Posterior vena cava (tissue), 2 donors: ENCODE data around the gene DCP2. TPM values are rescaled to one million over a fixed set of nuclear protein-coding genes. Genes with fewer than 3 reads are reported as not detected.

Experiments used
- DNase-seq: peaks from one replicate; pipeline ENCODE4 v3.0.0-alpha.2; 2020; ENCODE audit warnings: low spot score
- intact Hi-C, 2 donors: fragments of 100-400 bp; cut with DNase I; formaldehyde crosslinking; loops; one replicate each; pipeline versions ENCODE4 v1.14.1 to v1.14.2; 2022 to 2023
- total RNA-seq, 2 donors: library from RNA; stranded (reverse); fragmentation: NEBNext Ultra II Directional; extraction: Animal tissue kit (Norgen Biotek cat#: 25700); gene quantifications; one replicate each; pipeline ENCODE4 v1.2.1, GENCODE V29; 2021
- donor health status: DM: yes; HTN: yes; CAD: no.
- donor health status: DM: yes; HTN: yes; CAD: no.

The DCP2 gene
- total RNA-seq, 2 donors from 2014 or later, result 31.7 to 32.2 TPM

- no peak for DNase-seq
- intact Hi-C loops, result no loop called here
Observed at GRCh38 chr5:113038714-113039113, 62.1 kb downstream of the DCP2 start.

GRCh38 chr5:113039229-113039933 lies 62.8 kb downstream of the DCP2 start:
- intact Hi-C loops, result no loop called here
- no peak for DNase-seq

GRCh38 chr5:113039934-113040285 lies 63.3 kb downstream of the DCP2 start:
- DNase-seq, result no peak
- intact Hi-C loops, result no loop called here

- DNase-seq, result no peak
- intact Hi-C loops, result no loop called here
Observed at GRCh38 chr5:113040672-113041260, 64.2 kb downstream of the DCP2 start.

- intact Hi-C loops, result no loop called here
- no peak for DNase-seq
Observed at GRCh38 chr5:113042491-113043243, 66.1 kb downstream of the DCP2 start.

- no peak for DNase-seq
Observed at GRCh38 chr5:113043491-113043931, 66.9 kb downstream of the DCP2 start.

GRCh38 chr5:113044776-113045465 lies 68.3 kb downstream of the DCP2 start:
- intact Hi-C loops, result no loop called here
- no peak for DNase-seq

More at GRCh38 chr5:113043491-113043931, 66.9 kb downstream of the DCP2 start:
- intact Hi-C loops, result no loop called here

- intact Hi-C loops, result no loop called here
- DNase-seq, result no peak
Observed at GRCh38 chr5:113047234-113047633, 70.6 kb downstream of the DCP2 start.

- intact Hi-C loops, result no loop called here
- DNase-seq, result no peak
Observed at GRCh38 chr5:113047733-113048652, 71.4 kb downstream of the DCP2 start.

GRCh38 chr5:113048931-113049330 lies 72.3 kb downstream of the DCP2 start:
- intact Hi-C loops, result no loop called here
- no peak for DNase-seq

- intact Hi-C loops, result no loop called here
- no peak for DNase-seq
Observed at GRCh38 chr5:113050721-113051382, 74.3 kb downstream of the DCP2 start.

- intact Hi-C loops, result no loop called here
- DNase-seq, result no peak
Observed at GRCh38 chr5:113052041-113052795, 75.6 kb downstream of the DCP2 start.

- intact Hi-C loops, result no loop called here
- DNase-seq, result no peak
Observed at GRCh38 chr5:113053511-113053995, 77.0 kb downstream of the DCP2 start.

GRCh38 chr5:113054899-113055298 lies 78.3 kb downstream of the DCP2 start:
- intact Hi-C loops, result no loop called here

GRCh38 chr5:113056988-113057387 lies 80.4 kb downstream of the DCP2 start:
- no peak for DNase-seq
- intact Hi-C loops, result no loop called here

More at GRCh38 chr5:113054899-113055298, 78.3 kb downstream of the DCP2 start:
- DNase-seq, result no peak

GRCh38 chr5:113057557-113057984 lies 81.0 kb downstream of the DCP2 start:
- intact Hi-C loops, result no loop called here
- DNase-seq, result no peak

GRCh38 chr5:113058269-113058668 lies 81.7 kb downstream of the DCP2 start:
- DNase-seq, result no peak
- intact Hi-C loops, result no loop called here
